ENCODE measurements around the gene CCDC50. TPM values are rescaled to one million over a fixed set of nuclear protein-coding genes. Genes with fewer than 3 reads are reported as not detected.

The CCDC50 gene
- total RNA-seq, 3 donors from 2014 or later, result 86.9 to 101 (median 93.4) TPM

- H3K4me3 ChIP-seq, result no peak overlapping the region
- H3K27ac ChIP-seq, result no peak overlapping the region
- no peak for DNase-seq (ENCODE audit: low spot score in 2 of 2)
- intact Hi-C loops (cut with DNase I; ENCODE audit: low total_unique reads), result no loop called here
- no peak for TF ChIP-seq CTCF (IDR thresholded peaks at IDR 0.05)
- no peak for TF ChIP-seq POLR2A (IDR thresholded peaks at IDR 0.05)
- no peak for TF ChIP-seq POLR2AphosphoS5 (IDR thresholded peaks at IDR 0.05)
- peaks cover 5 to 12% of the 10 kb centered on the region in 2 donors for H3K9me3 ChIP-seq
- H3K27me3 ChIP-seq, result no peaks in the 10 kb centered on the region
- no peaks in the 10 kb centered on the region for H3K4me1 ChIP-seq
- no peaks in the 10 kb centered on the region for H3K36me3 ChIP-seq
Measured at GRCh38 chr3:191409791-191410359, 80.7 kb downstream of the CCDC50 start.

DNA sequence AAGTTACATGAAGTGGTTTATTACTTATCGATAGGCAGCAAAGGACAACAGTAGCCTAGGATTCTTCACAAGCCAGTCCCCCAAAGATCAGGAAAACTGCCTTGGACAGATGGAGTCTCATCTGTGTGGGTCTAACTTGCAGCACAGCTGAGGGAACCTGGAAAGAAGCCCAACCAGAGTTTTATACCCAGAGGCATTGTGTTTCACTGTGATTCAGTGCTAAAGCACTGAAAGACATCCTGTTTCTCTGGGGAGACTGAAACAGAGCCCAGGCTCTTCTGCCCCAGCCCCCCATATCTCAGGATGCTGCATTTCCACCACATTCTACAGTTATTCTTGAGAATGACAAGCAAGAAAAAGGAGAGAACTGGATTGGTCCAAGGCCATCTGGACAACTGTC is 83.6 kb downstream of the CCDC50 start:
- H3K4me3 ChIP-seq, result no peak overlapping the region
- TF ChIP-seq POLR2AphosphoS5 (IDR thresholded peaks at IDR 0.05), result no peak
- no peak for TF ChIP-seq CTCF (IDR thresholded peaks at IDR 0.05)
- no peak for TF ChIP-seq POLR2A (IDR thresholded peaks at IDR 0.05)
- intact Hi-C loops (cut with DNase I; ENCODE audit: low total_unique reads), result no loop called here
- peaks cover 5 to 12% of the 10 kb centered on the region in 2 donors for H3K9me3 ChIP-seq
- no peaks in the 10 kb centered on the region for H3K4me1 ChIP-seq
- no peak overlapping the region for H3K27ac ChIP-seq
- DNase-seq (ENCODE audit: low spot score in 2 of 2), result no peak
- no peaks in the 10 kb centered on the region for H3K36me3 ChIP-seq
- no peaks in the 10 kb centered on the region for H3K27me3 ChIP-seq

- H3K4me1 ChIP-seq, result no peaks in the 10 kb centered on the region
- TF ChIP-seq POLR2A (IDR thresholded peaks at IDR 0.05) (no peak), POLR2AphosphoS5 (IDR thresholded peaks at IDR 0.05) (no peak), CTCF (IDR thresholded peaks at IDR 0.05) (no peak)
- H3K36me3 ChIP-seq, result no peaks in the 10 kb centered on the region
- no peaks in the 10 kb centered on the region for H3K27me3 ChIP-seq
- no peak for DNase-seq (ENCODE audit: low spot score in 2 of 2)
- peaks cover 5 to 12% of the 10 kb centered on the region in 2 donors for H3K9me3 ChIP-seq
- no peak overlapping the region for H3K4me3 ChIP-seq
- H3K27ac ChIP-seq, result no peak overlapping the region
- intact Hi-C loops (cut with DNase I; ENCODE audit: low total_unique reads), result no loop called here
Measured at GRCh38 chr3:191414286-191414685, 85.1 kb downstream of the CCDC50 start.

GRCh38 chr3:191414732-191415131 is 85.5 kb downstream of the CCDC50 start:
- no peak for DNase-seq (ENCODE audit: low spot score in 2 of 2)
- Histone ChIP-seq H3K27me3 (no peaks in the 10 kb centered on the region), H3K4me3 (no peak overlapping the region), H3K4me1 (no peaks in the 10 kb centered on the region), H3K27ac (no peak overlapping the region), H3K9me3 (peaks cover 1 to 10% of the 10 kb centered on the region in 2 donors), H3K36me3 (no peaks in the 10 kb centered on the region)
- TF ChIP-seq POLR2A (IDR thresholded peaks at IDR 0.05) (no peak), POLR2AphosphoS5 (IDR thresholded peaks at IDR 0.05) (no peak), CTCF (IDR thresholded peaks at IDR 0.05) (no peak)
- intact Hi-C loops (cut with DNase I; ENCODE audit: low total_unique reads), result loop anchor here (5.0 kb wide), 1 partner anchor 1033 kb away; no protein-coding TSS in a partner anchor

GRCh38 chr3:191415566-191415965 is 86.4 kb downstream of the CCDC50 start:
- intact Hi-C loops (cut with DNase I; ENCODE audit: low total_unique reads), result loop anchor here (5.0 kb wide), 1 partner anchor 1032 kb away; no protein-coding TSS in a partner anchor

More at GRCh38 chr3:191415566-191415965, 86.4 kb downstream of the CCDC50 start:
- Histone ChIP-seq H3K4me3 (no peak overlapping the region), H3K36me3 (no peaks in the 10 kb centered on the region), H3K27ac (no peak overlapping the region), H3K4me1 (no peaks in the 10 kb centered on the region), H3K27me3 (no peaks in the 10 kb centered on the region), H3K9me3 (peaks cover 0 to 1% of the 10 kb centered on the region in 2 donors)
- DNase-seq (ENCODE audit: low spot score in 2 of 2), result no peak
- TF ChIP-seq CTCF (IDR thresholded peaks at IDR 0.05) (no peak), POLR2A (IDR thresholded peaks at IDR 0.05) (no peak), POLR2AphosphoS5 (IDR thresholded peaks at IDR 0.05) (no peak)

Measured in breast epithelium (tissue), 4 donors.